ENCODE measurements around the gene UBE2N. TPM values are rescaled to one million over a fixed set of nuclear protein-coding genes. Genes with fewer than 3 reads are reported as not detected.

Gene UBE2N
- total and polyA plus RNA-seq, 2 experiments from 2014 or later = 154 to 385 TPM

GRCh38 chr12:93397412-93397811, 44.3 kb downstream of the UBE2N start:
- no peak for ATAC-seq
- TF ChIP-seq NANOG (IDR thresholded peaks at IDR 0.05; ENCODE audit: borderline replicate concordance) (no peak), CREB1 (CRISPR knock-in tag; IDR thresholded peaks at IDR 0.05; ENCODE audit: low read depth) (no peak), ZNF331 (CRISPR knock-in tag; IDR thresholded peaks at IDR 0.05; ENCODE audit: low read depth) (no peak), ZNF114 (CRISPR knock-in tag; IDR thresholded peaks at IDR 0.05) (no peak), STAT1 (IDR thresholded peaks at IDR 0.05; ENCODE audit: unreplicated experiment) (no peak), REST (IDR thresholded peaks at IDR 0.05; ENCODE audit: unreplicated experiment) (no peak), POLR2AphosphoS5 (IDR thresholded peaks at IDR 0.05; ENCODE audit: low read depth) (no peak), ZNF462 (CRISPR knock-in tag; IDR thresholded peaks at IDR 0.05) (no peak), ETS1 (IDR thresholded peaks at IDR 0.05) (no peak), EZH2 (IDR thresholded peaks at IDR 0.05; ENCODE audit: low read depth, unreplicated experiment) (no peak), EZH2phosphoT487 (IDR thresholded peaks at IDR 0.05; ENCODE audit: unreplicated experiment) (no peak), JUNB (IDR thresholded peaks at IDR 0.05; ENCODE audit: unreplicated experiment) (no peak)
- TF ChIP-seq, protein P1, sequence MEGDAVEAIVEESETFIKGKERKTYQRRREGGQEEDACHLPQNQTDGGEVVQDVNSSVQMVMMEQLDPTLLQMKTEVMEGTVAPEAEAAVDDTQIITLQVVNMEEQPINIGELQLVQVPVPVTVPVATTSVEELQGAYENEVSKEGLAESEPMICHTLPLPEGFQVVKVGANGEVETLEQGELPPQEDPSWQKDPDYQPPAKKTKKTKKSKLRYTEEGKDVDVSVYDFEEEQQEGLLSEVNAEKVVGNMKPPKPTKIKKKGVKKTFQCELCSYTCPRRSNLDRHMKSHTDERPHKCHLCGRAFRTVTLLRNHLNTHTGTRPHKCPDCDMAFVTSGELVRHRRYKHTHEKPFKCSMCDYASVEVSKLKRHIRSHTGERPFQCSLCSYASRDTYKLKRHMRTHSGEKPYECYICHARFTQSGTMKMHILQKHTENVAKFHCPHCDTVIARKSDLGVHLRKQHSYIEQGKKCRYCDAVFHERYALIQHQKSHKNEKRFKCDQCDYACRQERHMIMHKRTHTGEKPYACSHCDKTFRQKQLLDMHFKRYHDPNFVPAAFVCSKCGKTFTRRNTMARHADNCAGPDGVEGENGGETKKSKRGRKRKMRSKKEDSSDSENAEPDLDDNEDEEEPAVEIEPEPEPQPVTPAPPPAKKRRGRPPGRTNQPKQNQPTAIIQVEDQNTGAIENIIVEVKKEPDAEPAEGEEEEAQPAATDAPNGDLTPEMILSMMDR (conservative IDR thresholded peaks at IDR 0.05; ENCODE audit: low read depth in 2 of 2) = no peak
- Histone ChIP-seq H3F3A (replicated peaks; ENCODE audit: low read depth) (peaks cover 3% of the 10 kb centered on the region; the same call in 1 of the 2 replicates), H2AFZ (no peak overlapping the region), H3K27me3 (ENCODE audit: insufficient read depth) (peaks cover 6% of the 10 kb centered on the region; the same call in 1 of the 2 replicates), H3K79me2 (replicated peaks; ENCODE audit: insufficient read depth) (peaks cover 22% of the 10 kb centered on the region), H3K4me2 (no peak overlapping the region), H3K4me3 (no peak overlapping the region), H3K9me2 (ENCODE audit: insufficient read depth) (no peaks in the 10 kb centered on the region), H3K27ac (ENCODE audit: low read depth) (peak overlapping the region; percentile 19; the same call in 1 of the 2 replicates), H3K36me3 (ENCODE audit: insufficient read depth) (peaks cover 21% of the 10 kb centered on the region), H3K4me1 (ENCODE audit: insufficient read depth) (no peaks in the 10 kb centered on the region), H4K20me1 (replicated peaks; ENCODE audit: insufficient read depth) (peaks cover 1% of the 10 kb centered on the region)
- Mint-ChIP-seq H3K4me3 (no peak overlapping the region), H3K36me3 (ENCODE audit: low read depth) (peaks cover 50% of the 10 kb centered on the region), H3K27ac (no peak overlapping the region), H3K9me3 (no peaks in the 10 kb centered on the region), H3K27me3 (ENCODE audit: insufficient read depth, low read depth, poor library complexity) (no peaks in the 10 kb centered on the region), H3K4me1 (no peaks in the 10 kb centered on the region)
- no peak for DNase-seq (ENCODE audit: low spot score)

All from GM23338 (cell line).